Activated naive CD8-positive, alpha-beta T cell treated with anti-CD3 and anti-CD28 coated beads for 36 hours (primary cell): Measurements from ENCODE around the gene FARP2. TPM values are rescaled to one million over a fixed set of nuclear protein-coding genes. Genes with fewer than 3 reads are reported as not detected.

Source experiments
- DNase-seq: peaks from one replicate; pipeline ENCODE4 v3.0.0; 2021
- H3K27ac Mint-ChIP-seq: one replicate; pipeline ENCODE4 v1.8.0; 2022; ENCODE audit warnings: mild to moderate bottlenecking, moderate library complexity, mixed read lengths
- H3K27me3 Mint-ChIP-seq: one replicate; pipeline ENCODE4 v1.8.0; 2022; ENCODE audit warnings: mild to moderate bottlenecking, mixed read lengths
- H3K36me3 Mint-ChIP-seq: one replicate; pipeline ENCODE4 v1.8.0; 2021; ENCODE audit warnings: mild to moderate bottlenecking, mixed read lengths
- H3K4me1 Mint-ChIP-seq: one replicate; pipeline ENCODE4 v1.8.0; 2021; ENCODE audit warnings: mixed read lengths
- H3K4me3 Mint-ChIP-seq: one replicate; pipeline ENCODE4 v1.8.0; 2022; ENCODE audit warnings: mild to moderate bottlenecking, moderate library complexity, mixed read lengths
- H3K9me3 Mint-ChIP-seq: one replicate; pipeline ENCODE4 v1.8.0; 2022; ENCODE audit warnings: mixed read lengths
- total RNA-seq, 2 experiments: library from RNA; stranded (reverse); gene quantifications; one replicate each; pipeline ENCODE4 v1.2.3, GENCODE V29; 2021

The FARP2 gene
- total RNA-seq, 2 experiments from 2014 or later: 32.7 to 36.8 TPM

- no peaks in the 10 kb centered on the region for H3K9me3 Mint-ChIP-seq
- no peaks in the 10 kb centered on the region for H3K27me3 Mint-ChIP-seq
- no peak overlapping the region for H3K27ac Mint-ChIP-seq
- H3K4me3 Mint-ChIP-seq: no peak overlapping the region
- H3K4me1 Mint-ChIP-seq: no peaks in the 10 kb centered on the region
- no peak for DNase-seq
- H3K36me3 Mint-ChIP-seq: no peaks in the 10 kb centered on the region
Measured at GRCh38 chr2:241485172-241485911, 129.3 kb downstream of the FARP2 start.

- no peaks in the 10 kb centered on the region for H3K9me3 Mint-ChIP-seq
- no peaks in the 10 kb centered on the region for H3K27me3 Mint-ChIP-seq
- no peaks in the 10 kb centered on the region for H3K4me1 Mint-ChIP-seq
- no peak overlapping the region for H3K27ac Mint-ChIP-seq
- H3K36me3 Mint-ChIP-seq: no peaks in the 10 kb centered on the region
- DNase-seq: no peak
- no peak overlapping the region for H3K4me3 Mint-ChIP-seq
Measured at GRCh38 chr2:241489088-241489487, 133.0 kb downstream of the FARP2 start.

GRCh38 chr2:241489733-241490680 lies 133.9 kb downstream of the FARP2 start:
- no peaks in the 10 kb centered on the region for H3K27me3 Mint-ChIP-seq
- DNase-seq: no peak
- H3K9me3 Mint-ChIP-seq: no peaks in the 10 kb centered on the region
- no peaks in the 10 kb centered on the region for H3K36me3 Mint-ChIP-seq
- no peak overlapping the region for H3K4me3 Mint-ChIP-seq
- no peaks in the 10 kb centered on the region for H3K4me1 Mint-ChIP-seq
- no peak overlapping the region for H3K27ac Mint-ChIP-seq

GRCh38 chr2:241490825-241491506 lies 134.9 kb downstream of the FARP2 start:
- Mint-ChIP-seq H3K4me1 (no peaks in the 10 kb centered on the region), H3K27ac (no peak overlapping the region), H3K36me3 (no peaks in the 10 kb centered on the region), H3K4me3 (no peak overlapping the region), H3K9me3 (no peaks in the 10 kb centered on the region), H3K27me3 (no peaks in the 10 kb centered on the region)
- DNase-seq: no peak

- Mint-ChIP-seq H3K4me1 (no peaks in the 10 kb centered on the region), H3K27ac (no peak overlapping the region), H3K36me3 (no peaks in the 10 kb centered on the region), H3K4me3 (no peak overlapping the region), H3K27me3 (no peaks in the 10 kb centered on the region), H3K9me3 (no peaks in the 10 kb centered on the region)
- no peak for DNase-seq
Measured at GRCh38 chr2:241491549-241492173, 135.6 kb downstream of the FARP2 start.

GRCh38 chr2:241492174-241492565 lies 136.1 kb downstream of the FARP2 start:
- Mint-ChIP-seq H3K27ac (no peak overlapping the region), H3K36me3 (no peaks in the 10 kb centered on the region), H3K4me3 (no peak overlapping the region), H3K27me3 (no peaks in the 10 kb centered on the region), H3K4me1 (no peaks in the 10 kb centered on the region), H3K9me3 (no peaks in the 10 kb centered on the region)
- DNase-seq: no peak

- H3K9me3 Mint-ChIP-seq: no peaks in the 10 kb centered on the region
- H3K27me3 Mint-ChIP-seq: no peaks in the 10 kb centered on the region
Measured at GRCh38 chr2:241493092-241493491, 137.0 kb downstream of the FARP2 start.

GRCh38 chr2:241494311-241494908 lies 138.3 kb downstream of the FARP2 start:
- H3K4me1 Mint-ChIP-seq: no peaks in the 10 kb centered on the region
- H3K27me3 Mint-ChIP-seq: no peaks in the 10 kb centered on the region
- no peak overlapping the region for H3K27ac Mint-ChIP-seq
- no peak for DNase-seq
- H3K9me3 Mint-ChIP-seq: no peaks in the 10 kb centered on the region
- no peaks in the 10 kb centered on the region for H3K36me3 Mint-ChIP-seq
- H3K4me3 Mint-ChIP-seq: no peak overlapping the region

More at GRCh38 chr2:241493092-241493491, 137.0 kb downstream of the FARP2 start:
- H3K4me3 Mint-ChIP-seq: no peak overlapping the region
- DNase-seq: no peak
- no peak overlapping the region for H3K27ac Mint-ChIP-seq
- H3K4me1 Mint-ChIP-seq: no peaks in the 10 kb centered on the region
- H3K36me3 Mint-ChIP-seq: no peaks in the 10 kb centered on the region

- Mint-ChIP-seq H3K9me3 (no peaks in the 10 kb centered on the region), H3K4me3 (no peak overlapping the region), H3K36me3 (no peaks in the 10 kb centered on the region), H3K4me1 (no peaks in the 10 kb centered on the region), H3K27ac (no peak overlapping the region), H3K27me3 (no peaks in the 10 kb centered on the region)
- no peak for DNase-seq
Measured at GRCh38 chr2:241495172-241496002, 139.3 kb downstream of the FARP2 start.

- H3K36me3 Mint-ChIP-seq: no peaks in the 10 kb centered on the region
- H3K9me3 Mint-ChIP-seq: no peaks in the 10 kb centered on the region
- H3K27ac Mint-ChIP-seq: no peak overlapping the region
- no peak for DNase-seq
- H3K27me3 Mint-ChIP-seq: no peaks in the 10 kb centered on the region
- no peak overlapping the region for H3K4me3 Mint-ChIP-seq
- H3K4me1 Mint-ChIP-seq: no peaks in the 10 kb centered on the region
Measured at GRCh38 chr2:241496003-241496707, 140.1 kb downstream of the FARP2 start.

- Mint-ChIP-seq H3K27ac (no peak overlapping the region), H3K4me3 (no peak overlapping the region), H3K4me1 (no peaks in the 10 kb centered on the region), H3K9me3 (no peaks in the 10 kb centered on the region), H3K27me3 (no peaks in the 10 kb centered on the region), H3K36me3 (no peaks in the 10 kb centered on the region)
- DNase-seq: no peak
Measured at GRCh38 chr2:241496904-241497877, 141.1 kb downstream of the FARP2 start.
